T1000 (cell line): ENCODE results near the gene NUDT8.
"Not testable (repeated sequence)": the region's sequence is repeated elsewhere in the genome, so short reads cannot be mapped to it uniquely, and the experiment has no call there.

ENCODE experiments used
- DNase-seq: peaks from one replicate; lab custom pipeline; 2025; ENCODE audit warnings: mixed read lengths; lab: John Stamatoyannopoulos, UW

The NUDT8 gene

GRCh38 chr11:67659651-67660165 is 30.0 kb upstream of the NUDT8 start:
- DNase-seq, result not testable (repeated sequence)

GRCh38 chr11:67657300-67657699 is 27.6 kb upstream of the NUDT8 start:
- no peak for DNase-seq

- DNase-seq, result no peak
These were observed 26.7 kb upstream of the NUDT8 start for GRCh38 chr11:67656278-67656922.

- DNase-seq, result no peak
These were observed 24.5 kb upstream of the NUDT8 start for GRCh38 chr11:67654225-67654624.

- no peak for DNase-seq
These were observed 23.5 kb upstream of the NUDT8 start for GRCh38 chr11:67652965-67653845.

GRCh38 chr11:67651976-67652781 is 22.4 kb upstream of the NUDT8 start:
- no peak for DNase-seq

GRCh38 chr11:67649634-67650510 is 20.1 kb upstream of the NUDT8 start:
- DNase-seq, result no peak

DNA sequence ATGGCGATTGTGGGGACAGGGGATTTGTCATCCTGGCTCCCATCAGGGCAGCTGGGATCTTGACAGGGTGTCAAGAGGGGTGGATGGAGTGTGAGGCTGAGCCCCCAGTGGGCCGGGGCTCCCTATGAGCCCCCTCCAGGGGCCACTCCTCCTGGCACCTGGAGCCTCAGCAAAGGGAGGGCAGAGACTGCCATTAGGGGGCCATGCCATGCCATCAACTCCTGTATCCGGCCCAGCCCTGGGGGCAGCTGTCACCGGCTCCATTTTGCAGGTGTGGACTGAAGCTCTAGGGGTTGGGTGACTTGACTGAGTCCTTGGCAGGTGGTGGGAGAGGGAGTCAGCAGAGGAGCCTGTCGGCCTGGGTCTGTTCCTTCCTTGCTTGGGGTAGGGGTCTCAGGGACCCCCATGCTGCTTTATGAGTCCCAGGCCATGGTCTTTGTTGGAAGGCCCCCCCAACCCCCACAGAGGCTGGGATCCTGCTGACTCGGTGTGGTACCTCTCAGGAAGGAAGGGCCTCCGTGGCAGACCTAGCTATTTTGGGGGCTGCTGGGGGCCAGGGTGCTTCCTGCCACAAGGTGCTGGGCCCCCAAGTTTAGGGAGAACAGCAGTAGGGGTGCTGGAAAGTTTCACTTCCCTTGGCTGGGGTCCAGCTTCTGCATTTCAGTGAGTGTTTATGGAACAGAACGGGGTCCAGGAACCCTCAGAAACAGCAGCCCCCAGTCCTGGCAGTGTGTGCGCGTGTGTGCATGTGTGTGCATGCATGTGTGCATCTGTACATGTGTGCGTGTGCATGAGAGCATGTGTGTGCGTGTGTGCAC is 19.3 kb upstream of the NUDT8 start:
- DNase-seq, result no peak

DNA sequence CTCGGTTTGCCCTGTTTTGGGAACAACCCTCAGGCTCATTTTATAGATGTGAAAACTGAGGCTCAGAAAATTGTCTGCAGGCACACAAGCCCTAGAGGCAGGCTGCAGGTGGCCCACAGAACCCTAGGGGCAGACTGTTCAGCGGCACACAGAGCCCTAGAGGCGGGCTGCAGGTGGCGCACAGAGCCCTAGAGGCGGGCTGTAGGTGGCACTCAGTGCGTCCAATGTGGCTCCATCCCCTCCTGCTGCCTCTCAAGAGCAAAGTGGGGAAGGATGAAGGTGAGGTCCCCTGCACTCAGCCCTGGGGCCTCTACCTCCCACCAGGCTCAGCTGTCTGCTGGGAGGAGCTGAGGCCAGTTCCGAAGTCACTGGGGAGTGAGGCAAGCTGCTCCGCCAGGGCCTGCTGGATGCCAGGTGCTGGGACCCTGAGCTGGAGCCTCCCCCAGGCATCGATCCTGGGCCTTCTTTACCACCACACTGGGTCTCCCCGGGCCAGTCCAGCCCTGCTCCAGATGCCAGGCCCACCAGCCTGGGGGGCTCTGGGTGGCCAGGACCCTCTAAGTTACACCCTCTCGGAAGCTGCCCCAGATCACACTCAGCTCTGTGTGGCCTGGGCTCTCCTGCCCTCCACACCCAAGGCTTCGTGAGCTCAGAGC is 18.5 kb upstream of the NUDT8 start:
- no peak for DNase-seq

DNA sequence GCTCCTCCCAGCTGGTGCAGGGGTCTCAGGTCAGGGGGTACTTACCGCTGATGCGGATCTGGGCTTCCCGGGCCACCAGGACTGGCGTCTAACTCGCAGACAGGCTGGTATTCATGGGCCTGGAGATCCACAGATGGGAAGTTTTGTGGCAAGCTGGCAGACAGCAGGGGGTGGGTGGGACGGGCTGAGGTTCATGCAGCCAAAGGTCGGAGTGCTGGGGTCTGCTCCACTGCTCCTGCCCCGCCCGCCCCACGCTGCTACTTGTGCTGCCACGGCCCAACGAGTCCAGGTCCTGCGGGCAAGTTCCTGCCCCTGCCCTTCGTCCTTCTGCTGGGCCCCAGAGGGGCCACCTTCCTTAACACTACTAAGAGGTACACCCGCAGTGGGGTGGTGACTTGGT is 17.7 kb upstream of the NUDT8 start:
- no peak for DNase-seq

- DNase-seq, result no peak
These were observed 17.0 kb upstream of the NUDT8 start for GRCh38 chr11:67646535-67647336.

DNA sequence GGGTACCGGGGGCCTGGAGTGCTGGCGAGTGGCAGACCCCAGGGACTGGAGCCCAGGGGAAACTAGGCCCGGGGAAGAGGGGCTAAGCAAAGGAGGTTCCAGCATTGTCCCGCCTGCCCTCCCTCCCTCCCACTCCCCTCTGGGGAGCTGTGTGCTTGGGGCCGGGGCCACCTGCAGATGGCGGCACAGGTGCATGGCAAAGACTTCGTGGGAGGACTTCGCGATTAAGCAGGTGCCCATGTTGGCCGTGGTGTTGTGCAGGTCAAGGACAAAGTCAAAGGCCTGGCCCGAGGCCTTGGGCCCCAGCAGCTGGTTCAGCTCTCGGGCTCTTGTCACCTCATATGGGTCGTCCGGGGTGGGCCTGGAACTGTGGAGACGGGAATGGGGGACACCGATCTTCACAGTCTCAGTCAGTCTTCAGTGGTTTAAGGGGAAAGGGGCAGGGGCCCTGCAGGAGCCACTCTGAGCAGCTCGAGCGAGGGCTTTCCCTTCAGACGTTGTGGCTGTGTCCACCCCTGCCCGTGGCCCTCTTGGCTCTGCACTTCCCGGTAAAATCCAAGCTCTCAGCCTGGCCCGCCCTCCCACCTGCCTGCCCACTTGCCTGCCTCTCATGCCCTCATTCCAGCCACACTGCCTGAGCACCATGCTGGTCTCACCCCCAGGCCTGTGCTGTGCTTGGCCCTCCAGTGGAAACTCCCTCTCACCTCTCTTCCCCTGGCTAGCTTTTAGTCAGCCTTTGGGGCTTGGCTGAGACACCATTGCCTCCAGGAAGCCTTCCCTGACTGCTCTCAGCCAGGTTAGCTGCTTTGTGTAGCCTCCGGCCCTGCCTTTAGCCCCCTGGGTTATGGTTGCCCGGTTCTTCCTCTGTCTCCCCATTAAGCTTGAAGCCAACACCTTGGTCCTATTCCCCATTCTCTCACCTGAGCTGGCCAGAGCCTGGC is 16.1 kb upstream of the NUDT8 start:
- DNase-seq, result no peak

DNA sequence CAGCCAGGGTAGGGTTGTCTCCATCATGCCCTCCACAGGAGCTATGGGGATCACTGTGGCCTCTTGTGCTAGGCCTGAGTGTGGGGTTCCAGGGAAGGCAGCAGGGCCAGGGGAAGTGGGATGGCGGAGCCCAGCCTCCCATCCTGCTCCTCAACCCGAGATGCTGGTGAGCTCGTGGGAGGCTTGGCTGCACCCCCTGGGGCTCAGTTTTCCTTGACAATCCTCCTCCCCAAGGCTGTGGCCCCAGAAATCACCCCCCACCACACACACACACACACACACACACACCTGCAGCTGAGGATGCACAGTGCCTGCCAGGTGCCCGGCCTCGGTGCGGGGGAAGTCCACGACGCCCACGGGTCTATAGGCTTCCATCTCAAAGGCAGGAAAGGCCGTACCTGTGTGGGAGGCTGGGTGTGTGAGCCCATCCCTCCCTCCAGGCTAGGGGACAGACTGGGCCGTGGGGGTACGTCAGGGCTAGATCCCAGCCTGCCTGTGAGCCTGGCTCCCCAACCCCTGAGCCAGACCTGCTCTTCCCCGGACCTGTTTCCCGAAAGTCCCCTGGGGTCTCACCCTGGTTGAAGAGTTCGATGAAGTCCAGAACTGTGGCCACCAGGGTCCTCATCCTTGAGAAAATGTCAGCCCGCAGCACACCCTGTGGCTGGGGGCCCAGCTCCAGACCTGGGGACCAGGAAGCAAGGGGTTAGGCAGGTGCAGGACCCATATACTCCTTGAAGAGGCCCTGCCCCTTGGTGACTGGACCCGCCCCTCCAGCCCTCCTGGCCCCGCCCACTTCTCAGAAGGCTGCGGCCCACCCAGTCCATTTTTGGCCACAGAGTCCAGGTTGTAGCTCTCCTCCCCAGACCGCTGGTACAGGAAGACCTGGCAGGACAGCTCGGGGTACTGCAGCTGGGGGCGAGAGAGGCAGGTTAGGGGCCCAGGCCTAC is 15.0 kb upstream of the NUDT8 start:
- DNase-seq, result no peak

DNA sequence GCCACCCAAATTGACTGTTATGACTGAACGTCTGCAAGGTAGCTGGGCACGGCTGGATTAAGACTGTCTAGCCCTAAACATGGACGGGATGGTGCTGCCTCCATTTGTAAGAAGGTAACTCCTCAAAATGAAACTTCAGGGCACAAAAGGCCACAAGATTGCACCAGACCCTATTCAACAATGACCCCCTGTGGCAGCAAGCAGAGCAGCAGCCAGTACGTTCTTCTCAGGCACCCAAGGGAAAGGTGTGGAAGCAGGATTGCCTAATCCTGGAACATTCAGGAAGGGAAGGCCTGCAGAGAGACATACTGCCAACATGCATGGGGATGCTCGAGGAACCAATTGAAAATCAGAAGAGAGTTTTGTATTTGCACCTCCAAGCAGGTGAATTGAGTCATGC is 14.3 kb upstream of the NUDT8 start:
- DNase-seq, result no peak

DNA sequence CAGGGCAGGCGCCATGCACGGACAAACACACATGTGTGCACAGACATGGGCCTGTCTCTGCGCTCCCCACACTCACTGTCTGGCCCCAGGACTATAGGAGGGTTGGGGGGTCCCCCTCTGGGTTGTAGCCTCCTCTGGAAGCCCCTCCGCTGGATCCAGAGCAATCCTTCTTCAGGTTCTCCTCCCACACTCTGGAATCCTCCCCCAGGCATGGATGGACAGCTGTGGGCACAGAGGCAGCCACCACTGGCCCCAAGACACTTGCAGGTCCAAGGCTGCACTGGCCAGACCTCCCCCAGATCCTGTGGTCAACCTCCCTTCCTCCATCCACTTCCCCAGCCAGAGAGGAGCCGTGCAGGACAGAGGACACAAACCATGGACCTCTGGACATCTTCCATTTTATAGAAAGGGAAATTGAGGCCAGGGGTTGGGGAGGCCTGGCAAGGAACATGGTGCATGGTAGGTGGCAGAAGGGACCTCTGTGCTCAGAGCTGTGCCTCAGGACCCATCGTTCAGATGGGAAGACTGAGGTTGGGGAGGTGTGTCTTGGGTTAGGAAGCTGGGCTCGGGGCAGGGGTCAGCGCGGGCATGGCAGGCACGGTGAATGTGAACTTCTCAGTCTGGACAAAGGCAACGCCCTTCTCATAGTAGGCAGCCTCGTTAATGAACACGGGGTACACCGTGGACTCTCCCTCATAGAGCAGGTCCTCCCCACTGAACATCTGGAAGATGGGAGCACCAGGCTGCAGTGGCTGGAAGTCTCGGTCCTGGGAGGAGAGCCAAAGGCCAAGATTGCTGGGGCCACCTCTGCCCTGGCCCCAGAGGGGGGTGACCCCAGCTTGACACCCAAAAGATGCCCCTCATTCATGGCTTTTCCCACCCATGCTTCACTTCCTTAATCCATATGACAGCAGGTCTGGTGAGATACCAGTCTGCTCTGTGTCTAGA is 12.7 kb upstream of the NUDT8 start:
- DNase-seq, result no peak
